ENCODE results near the gene NDRG2.

Gene NDRG2

DNA sequence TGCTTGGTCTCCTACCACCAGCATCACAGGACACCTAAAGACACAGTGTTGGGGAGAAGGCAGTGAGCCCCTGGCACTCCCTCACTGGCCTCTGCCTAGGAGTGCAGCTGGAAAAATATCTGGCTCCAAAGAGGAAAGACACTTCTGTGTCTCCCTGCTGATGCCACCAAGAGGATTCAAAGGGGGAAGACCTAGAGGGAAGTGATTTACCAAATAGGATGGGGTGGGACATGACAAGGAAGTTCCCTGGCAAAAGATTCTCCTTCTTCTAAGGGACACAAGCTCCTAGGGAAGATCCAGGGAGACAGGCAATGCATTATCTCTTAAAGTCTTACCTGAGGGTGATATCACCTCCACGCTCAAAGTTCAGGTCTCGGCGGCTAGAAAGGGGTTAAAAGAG, 6.1 kb downstream of the NDRG2 start:
- in situ Hi-C loops (cut with MboI; ENCODE audit: low pct_unique_long_range_greater_than_20kb, low sequenced_read_pairs, unreplicated experiment) = no loop called here
- TF ChIP-seq, protein P1, sequence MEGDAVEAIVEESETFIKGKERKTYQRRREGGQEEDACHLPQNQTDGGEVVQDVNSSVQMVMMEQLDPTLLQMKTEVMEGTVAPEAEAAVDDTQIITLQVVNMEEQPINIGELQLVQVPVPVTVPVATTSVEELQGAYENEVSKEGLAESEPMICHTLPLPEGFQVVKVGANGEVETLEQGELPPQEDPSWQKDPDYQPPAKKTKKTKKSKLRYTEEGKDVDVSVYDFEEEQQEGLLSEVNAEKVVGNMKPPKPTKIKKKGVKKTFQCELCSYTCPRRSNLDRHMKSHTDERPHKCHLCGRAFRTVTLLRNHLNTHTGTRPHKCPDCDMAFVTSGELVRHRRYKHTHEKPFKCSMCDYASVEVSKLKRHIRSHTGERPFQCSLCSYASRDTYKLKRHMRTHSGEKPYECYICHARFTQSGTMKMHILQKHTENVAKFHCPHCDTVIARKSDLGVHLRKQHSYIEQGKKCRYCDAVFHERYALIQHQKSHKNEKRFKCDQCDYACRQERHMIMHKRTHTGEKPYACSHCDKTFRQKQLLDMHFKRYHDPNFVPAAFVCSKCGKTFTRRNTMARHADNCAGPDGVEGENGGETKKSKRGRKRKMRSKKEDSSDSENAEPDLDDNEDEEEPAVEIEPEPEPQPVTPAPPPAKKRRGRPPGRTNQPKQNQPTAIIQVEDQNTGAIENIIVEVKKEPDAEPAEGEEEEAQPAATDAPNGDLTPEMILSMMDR (IDR thresholded peaks at IDR 0.05; ENCODE audit: extremely low read depth, insufficient read depth, missing control alignments) = no peak
- DNase-seq (ENCODE audit: low spot score) = no peak

DNA sequence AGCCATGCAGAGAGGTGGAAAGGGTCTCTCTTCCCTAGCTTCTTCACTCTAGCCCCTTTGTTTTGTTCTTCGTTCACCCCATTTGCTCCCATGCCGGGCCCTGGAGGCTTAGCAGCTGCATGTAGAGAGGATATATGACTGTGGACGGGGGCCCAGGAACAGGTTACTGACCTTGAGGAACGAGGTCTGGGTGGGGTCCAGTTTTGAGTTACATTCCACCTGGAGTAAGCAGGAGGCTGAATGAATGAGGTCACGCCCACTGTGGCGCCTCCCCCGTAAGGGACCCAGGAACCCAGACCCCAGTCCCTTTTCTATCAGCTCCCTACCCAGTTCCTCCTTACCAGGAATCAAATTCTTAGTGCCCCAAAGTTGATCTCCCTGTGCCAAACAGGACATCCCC, 6.6 kb downstream of the NDRG2 start:
- in situ Hi-C loops (cut with MboI; ENCODE audit: low pct_unique_long_range_greater_than_20kb, low sequenced_read_pairs, unreplicated experiment) = no loop called here
- no peak for DNase-seq (ENCODE audit: low spot score)
- TF ChIP-seq, protein P1 (IDR thresholded peaks at IDR 0.05; ENCODE audit: extremely low read depth, insufficient read depth, missing control alignments) = no peak

DNA sequence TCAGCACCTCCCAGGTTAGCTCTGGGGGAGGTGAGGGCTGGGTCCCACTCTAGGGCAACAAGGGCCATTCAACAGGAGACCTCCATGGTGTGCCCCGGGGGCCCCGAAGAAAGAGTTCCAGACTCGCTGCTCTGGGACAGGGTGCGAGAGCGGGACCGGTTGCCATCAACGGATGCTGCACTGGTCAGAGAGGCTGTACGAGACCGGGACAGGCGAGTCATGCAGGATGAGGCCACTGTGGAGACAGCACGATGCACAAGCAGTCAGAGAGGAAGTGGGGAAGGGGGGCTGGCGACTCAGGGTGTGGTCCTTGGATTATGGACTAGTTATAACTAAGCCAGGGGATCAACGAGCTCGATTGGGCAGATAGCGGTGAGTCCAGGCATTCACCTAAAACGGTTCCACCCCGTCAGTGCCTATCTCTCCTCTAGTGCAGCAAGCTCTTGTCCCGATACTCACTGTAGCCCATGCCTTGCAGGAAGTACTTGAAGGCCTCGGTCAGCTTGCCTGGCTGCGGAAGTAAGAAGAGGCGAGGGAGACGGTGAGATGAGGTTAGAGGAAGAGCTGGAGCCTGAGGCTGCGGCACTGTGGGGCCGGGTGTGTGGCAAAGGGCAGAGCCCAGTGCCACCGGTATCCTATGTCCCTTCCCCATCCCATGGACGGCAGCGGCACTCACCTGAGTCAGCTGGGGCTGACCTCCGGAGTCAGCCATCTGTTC, 7.2 kb downstream of the NDRG2 start:
- in situ Hi-C loops (cut with MboI; ENCODE audit: low pct_unique_long_range_greater_than_20kb, low sequenced_read_pairs, unreplicated experiment) = no loop called here
- no peak for DNase-seq (ENCODE audit: low spot score)
- TF ChIP-seq, protein P1 (IDR thresholded peaks at IDR 0.05; ENCODE audit: extremely low read depth, insufficient read depth, missing control alignments) = no peak

DNA sequence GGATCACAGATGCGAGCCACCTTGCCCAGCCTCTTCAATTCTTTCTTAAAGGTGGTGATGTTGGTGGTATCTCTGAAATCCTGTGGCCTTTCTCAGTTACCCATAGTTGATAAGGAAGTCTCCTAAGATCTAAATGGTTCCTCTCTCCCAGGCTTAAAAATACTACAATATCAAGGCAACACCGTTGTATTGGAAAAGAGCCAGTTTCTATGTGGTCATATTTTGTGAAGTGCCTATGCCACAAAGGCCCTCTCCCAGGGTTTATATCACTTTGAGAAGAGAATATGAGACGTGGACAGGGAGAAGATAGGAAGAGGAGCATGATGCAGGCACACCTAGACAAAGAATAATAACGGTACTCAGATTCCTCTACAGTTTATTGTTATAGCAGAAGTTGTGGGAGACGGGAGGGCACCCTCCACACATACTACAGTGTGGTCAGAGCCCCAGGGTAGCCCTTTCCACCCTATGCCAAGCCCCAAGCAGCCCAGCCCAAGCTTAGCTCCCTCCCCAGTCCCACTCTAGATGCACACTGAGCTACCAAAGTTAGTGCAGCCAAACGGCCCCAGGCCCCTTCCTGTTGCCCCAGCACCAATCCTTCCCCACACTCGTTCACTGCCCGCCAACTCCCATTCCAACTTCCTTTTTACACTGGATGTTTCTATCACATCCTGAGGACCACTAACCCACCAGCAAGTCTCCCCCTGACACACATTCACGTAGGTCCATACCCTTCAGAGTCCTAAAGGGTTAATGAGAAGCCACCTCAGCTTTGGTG, 8.3 kb downstream of the NDRG2 start:
- TF ChIP-seq, protein P1 (IDR thresholded peaks at IDR 0.05; ENCODE audit: extremely low read depth, insufficient read depth, missing control alignments) = no peak
- DNase-seq (ENCODE audit: low spot score) = no peak
- in situ Hi-C loops (cut with MboI; ENCODE audit: low pct_unique_long_range_greater_than_20kb, low sequenced_read_pairs, unreplicated experiment) = no loop called here

DNA sequence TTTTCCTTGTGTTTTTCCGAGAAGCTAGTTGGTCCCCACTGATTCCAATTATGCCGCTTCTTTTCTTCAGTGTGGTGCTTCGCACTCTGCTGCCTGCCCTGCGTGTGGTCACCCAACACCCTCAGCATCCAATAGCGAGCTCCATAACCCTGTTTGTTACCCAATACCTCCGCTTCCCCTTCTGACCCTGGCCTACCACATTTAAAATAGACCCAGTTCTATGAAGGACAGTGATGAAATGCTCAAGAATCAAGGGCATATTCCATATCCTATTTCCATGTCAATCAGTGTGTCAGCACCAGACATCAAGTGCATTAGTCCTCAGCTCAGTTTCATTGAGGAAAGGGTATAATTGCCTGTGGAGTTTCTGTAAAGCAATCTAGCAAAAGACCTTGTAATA, 9.5 kb downstream of the NDRG2 start:
- in situ Hi-C loops (cut with MboI; ENCODE audit: low pct_unique_long_range_greater_than_20kb, low sequenced_read_pairs, unreplicated experiment) = no loop called here
- TF ChIP-seq, protein P1 (IDR thresholded peaks at IDR 0.05; ENCODE audit: extremely low read depth, insufficient read depth, missing control alignments) = no peak
- no peak for DNase-seq (ENCODE audit: low spot score)

DNA sequence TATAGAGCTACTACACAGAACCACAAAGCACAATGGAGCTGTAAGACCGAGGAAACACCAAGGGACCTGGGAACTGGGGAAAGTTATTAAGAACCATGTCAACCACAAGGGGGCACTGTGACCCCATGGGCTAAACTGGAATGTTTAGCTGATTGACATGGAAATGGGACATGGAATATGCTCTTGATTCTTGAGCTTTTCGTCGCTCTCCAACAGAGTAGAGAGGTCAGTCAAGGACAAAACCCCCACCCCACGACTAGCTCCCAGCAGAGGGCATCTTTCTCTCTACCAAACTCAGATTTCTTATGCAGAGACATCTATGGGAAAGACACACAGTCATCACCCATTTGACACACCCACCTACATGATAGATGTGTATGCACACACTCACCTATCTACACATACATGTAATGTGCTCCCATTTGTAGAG, 10.1 kb downstream of the NDRG2 start:
- in situ Hi-C loops (cut with MboI; ENCODE audit: low pct_unique_long_range_greater_than_20kb, low sequenced_read_pairs, unreplicated experiment) = no loop called here
- TF ChIP-seq, protein P1 (IDR thresholded peaks at IDR 0.05; ENCODE audit: extremely low read depth, insufficient read depth, missing control alignments) = peak; percentile 77
- peak; percentile 68 for DNase-seq (ENCODE audit: low spot score)

Measured in GM13977 (cell line).